Stimulated activated CD4-positive, alpha-beta T cell treated with anti-CD3 and anti-CD28 coated beads, Interleukin-12 subunit alpha, Interleukin-12 subunit beta, amount 100 ng/mL, for 4 hours (primary cell): ENCODE data around the gene LMF2.
A peak's percentile ranks its signal among the peaks of the same experiment; 100 is the strongest.

Experiments used
- DNase-seq: peaks from one replicate; pipeline ENCODE4 v3.0.0-alpha.2; 2020

LMF2 gene

DNA sequence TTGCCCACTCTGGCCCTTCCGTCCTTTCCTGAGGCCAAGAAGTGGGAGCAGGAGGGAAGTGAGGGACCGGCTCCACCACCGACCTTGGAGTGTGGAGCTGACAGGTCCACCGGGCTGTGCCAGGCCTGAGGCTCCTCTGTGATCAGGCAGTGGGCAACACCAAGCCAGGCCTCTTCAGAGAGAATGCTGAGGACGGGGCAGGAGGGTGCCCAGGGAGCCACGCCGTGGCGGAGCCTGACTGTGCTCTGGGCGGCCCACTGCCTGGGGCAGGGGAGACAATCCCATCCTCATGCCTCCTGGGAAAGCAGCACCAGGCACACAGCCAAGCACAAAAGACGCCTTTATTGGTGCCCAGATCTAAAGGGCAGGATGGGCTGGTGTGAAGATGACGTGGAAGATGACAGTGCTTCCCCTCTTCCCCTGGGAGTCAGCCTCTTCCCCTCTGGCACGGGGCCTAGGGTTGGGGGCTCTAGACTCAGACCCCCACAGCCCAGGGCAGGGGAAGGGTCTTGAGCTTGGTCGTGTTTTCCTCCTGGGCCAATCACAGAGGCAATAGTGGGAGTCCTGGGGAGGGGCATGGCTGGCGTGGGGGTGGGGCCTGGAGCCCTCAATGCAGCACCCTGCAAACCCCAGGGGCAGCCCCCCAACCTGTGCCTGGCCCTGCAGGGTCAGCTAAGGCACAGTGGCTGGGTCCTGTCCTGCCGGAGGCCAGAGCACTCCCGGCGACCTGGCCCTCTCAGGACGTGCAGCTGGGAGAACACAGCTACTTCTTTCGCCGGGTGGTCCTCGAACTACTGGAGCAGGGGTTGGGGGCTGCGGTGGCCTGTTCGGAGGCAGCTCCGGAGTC lies 4.7 kb downstream of the LMF2 start:
- no peak for DNase-seq

DNA sequence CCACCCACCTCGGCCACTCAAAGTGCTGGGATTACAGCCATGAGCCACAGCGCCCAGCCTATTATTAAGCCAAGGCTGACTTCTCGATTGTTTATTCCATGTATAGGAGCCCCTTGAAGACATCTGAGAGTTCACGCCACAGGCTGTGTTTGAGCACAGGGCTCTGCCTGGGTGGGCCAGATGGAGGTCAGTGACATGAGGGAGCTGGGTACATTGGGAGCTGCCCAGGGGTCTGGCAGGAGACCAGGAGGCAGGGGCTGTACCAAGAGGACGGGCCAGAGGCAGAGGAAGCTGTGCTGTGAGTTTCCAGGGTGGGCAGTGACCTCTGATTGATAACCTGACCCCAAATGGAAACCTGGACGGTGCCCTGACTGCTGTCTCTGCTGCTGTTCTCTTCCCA lies 5.4 kb downstream of the LMF2 start:
- DNase-seq: no peak

DNA sequence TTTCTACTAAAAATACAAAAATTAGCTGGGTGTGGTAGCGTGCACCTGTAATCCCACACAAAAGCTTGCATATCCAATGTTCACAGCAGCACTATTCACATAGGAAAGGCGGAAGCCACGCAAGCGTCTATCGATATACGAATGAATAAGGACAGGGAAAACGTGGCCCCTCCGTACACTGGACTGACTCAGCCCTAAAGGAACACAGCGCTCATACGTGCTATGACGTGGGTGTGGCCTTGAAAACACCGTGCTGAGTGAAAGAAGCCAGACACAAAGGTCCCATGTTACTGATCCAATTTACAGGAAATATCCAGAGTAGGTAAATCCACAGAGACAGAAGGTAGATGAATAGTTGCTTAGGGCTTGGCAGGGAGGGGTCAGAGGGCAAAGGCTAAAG lies 7.0 kb downstream of the LMF2 start:
- no peak for DNase-seq

DNA sequence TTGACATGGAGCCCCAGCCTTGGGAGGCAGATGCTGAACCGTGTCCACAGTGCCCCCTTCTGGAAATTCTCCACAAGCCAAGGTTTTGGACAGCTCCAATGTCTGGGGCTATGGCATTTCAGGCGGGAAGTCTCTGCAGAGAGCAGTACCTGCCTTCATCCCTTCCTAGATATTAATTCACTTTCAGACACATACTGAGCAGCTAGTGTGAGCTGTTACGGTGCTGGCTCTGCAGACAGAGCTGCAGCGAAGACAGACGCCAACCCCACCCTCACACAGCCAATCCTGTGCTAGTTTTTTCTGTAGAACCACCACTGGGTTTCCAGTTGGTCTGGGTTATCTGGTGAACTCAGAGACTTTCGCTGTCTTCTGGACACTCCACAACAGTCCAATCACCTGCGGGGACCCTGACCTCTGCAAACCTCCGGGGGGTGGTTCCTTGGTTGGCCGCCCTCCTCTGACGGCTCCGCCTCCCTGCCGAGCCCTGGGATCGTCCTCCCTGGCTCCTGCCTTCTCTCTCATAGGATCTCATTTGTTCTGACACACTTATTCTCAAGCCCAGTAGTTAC lies 9.1 kb downstream of the LMF2 start:
- peak; percentile 54 for DNase-seq

DNA sequence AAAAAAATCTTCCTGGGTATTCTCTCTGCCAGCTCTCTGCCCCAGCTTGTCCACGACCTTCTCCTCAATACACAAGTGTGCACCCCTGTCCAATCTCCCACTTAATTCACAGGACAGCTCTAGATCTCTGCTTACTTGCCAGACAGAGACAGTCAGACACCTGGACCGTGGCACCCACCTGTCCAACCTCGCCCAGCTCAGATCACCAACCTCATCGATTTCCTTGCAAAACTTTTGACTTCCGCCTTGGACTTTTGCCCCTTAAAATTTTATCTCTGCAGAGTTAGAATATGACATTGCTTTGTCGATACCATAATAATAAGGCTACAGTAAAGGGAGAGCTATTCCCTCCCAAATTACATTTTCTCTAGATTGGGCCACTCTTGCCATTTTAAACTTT lies 10.4 kb downstream of the LMF2 start:
- no peak for DNase-seq

DNA sequence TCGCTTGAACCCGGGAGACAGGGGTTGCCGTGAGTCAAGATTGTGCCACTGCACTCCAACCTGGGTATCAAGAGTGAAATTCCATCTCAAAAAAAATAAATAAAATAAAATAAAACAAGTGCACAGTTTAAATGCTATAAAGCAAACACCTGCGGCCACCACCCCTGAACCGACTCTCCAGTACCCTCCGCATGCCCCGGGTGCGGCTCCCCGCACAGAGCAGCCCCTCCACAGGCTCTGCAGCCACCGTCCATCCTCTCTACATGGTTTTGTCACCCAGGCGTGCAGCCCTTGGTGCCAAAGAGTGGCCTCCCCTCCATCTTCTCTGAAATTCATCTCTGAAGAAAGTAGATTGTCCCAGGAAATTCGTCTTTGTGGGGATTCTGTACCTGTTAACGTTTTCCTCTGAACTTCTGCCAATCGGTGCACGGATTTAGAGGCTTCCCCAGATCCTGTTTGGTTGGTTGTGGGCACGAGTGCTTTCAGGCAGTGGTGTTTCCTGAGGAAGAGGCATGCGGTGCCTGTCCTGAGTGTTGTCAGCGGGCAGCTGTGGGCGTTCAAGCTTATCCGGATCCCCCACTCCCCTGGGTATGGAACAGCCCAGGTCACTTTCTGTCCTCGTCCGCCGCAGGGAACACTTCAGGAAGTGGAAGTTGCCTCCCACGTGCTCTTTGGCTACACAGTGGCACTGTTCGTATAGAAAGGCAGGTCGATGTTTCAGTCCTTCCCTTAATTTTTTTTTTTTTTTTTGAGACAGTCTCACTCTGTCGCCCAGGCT lies 16.8 kb downstream of the LMF2 start:
- no peak for DNase-seq

DNA sequence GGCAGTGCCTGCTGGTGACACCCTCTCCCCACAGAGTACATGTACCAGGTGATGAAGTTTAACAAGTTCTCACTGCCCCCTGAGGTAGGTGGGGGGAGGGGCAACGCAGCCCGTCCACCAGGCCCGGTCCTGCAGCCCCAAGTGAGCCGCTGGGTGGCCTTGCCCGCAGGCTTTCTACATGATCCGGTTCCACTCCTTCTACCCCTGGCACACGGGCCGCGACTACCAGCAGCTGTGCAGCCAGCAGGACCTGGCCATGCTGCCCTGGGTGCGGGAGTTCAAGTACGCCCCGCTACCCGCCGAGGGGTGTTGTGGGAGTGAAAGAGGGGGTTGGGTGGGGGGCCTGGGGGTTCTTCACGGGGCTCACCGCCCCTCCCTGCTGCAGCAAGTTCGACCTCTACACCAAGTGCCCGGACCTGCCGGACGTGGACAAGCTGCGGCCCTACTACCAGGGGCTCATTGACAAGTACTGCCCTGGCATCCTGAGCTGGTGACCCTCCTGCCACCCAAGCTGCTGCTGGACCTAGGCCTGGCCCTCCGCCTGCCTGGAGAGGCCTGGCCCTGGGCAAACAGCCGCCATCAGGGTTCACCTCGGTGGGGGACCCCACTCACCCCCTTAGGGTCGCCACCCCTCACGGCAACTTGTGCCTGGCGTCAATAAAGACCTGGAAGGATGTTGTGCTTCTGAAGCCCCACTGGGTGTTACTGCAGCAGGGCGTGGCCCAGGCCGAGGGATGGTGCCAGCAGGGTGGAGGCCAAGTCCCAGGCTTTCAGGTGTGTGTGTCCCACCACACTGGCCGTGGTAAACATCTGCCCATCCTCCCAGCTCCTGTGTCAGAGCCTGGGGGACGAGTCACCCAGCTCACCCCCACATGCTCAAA lies 17.9 kb downstream of the LMF2 start:
- DNase-seq: no peak

DNA sequence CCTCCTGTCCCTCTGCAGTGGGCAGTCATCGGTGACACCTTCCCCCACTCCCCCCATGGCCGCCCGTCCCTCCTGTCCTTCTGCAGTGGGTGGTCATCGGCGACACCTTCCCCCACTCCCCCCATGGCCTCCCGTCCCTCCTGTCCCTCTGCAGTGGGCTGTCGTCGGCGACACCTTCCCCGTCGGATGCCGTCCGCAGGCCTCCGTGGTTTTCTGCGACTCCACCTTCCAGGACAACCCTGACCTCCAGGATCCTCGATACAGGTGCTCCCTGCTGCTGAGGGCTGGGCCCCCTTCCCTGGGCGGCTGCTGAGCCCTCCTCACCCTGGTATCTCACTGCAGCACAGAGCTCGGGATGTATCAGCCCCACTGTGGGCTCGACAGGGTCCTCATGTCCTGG lies 18.6 kb downstream of the LMF2 start:
- no peak for DNase-seq

DNA sequence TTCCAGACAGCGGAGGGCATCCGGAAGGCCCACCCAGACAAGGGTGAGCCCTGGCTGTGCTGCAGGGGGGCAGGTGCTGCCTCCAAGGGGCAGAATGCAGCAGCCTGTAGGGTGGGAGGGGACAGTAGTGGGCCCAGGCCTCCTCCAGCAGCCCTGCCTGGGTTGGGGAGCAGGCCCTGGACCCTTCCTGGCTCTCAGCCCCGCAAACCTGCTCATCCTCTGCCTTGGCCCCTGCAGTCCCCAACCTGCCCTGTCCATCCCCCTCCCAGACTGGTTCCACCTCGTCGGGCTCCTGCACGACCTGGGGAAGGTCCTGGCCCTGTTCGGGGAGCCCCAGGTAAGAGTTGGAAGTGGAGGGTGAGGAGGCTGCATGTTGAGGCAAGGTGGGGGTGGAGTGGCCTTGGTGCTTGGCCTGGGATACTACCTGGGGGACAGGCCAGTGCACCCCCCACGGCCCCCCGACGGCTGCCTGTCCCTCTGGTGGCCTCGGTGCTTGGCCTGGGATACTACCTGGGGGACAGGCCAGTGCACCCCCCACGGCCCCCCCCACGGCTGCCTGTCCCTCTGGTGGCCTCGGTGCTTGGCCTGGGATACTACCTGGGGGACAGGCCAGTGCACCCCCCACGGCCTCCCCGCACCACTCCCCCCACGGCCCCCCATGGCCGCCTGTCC lies 19.4 kb downstream of the LMF2 start:
- DNase-seq: no peak

DNA sequence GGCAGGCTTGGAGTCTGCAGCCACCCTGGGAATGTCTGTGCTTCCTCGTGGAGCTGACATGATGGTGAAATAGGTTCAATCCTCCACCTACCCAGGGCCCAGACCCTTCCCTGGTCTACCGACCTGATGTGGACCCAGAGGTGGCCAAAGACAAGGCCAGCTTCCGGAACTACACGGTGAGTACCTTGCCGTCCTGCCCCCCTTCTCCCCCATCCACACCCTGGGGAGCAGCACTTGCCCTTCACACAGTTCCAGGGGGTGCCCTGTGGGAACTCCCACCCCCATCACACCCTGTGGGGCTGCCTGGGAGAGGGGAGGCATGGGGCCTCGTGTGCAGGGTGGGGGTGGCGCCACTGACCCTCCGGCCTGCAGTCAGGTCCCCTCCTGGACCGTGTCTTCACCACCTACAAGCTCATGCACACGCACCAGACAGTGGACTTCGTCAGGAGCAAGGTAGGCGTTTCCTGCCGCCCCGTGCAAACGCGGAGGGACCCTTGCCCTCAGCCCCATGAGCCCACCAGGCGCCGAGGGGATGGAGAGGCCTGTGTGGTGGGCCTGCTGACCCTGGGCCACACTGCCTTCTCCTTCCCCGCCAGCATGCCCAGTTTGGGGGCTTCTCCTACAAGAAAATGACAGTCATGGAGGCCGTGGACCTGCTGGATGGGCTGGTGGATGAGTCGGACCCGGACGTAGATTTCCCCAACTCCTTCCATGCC lies 20.1 kb downstream of the LMF2 start:
- DNase-seq: no peak

DNA sequence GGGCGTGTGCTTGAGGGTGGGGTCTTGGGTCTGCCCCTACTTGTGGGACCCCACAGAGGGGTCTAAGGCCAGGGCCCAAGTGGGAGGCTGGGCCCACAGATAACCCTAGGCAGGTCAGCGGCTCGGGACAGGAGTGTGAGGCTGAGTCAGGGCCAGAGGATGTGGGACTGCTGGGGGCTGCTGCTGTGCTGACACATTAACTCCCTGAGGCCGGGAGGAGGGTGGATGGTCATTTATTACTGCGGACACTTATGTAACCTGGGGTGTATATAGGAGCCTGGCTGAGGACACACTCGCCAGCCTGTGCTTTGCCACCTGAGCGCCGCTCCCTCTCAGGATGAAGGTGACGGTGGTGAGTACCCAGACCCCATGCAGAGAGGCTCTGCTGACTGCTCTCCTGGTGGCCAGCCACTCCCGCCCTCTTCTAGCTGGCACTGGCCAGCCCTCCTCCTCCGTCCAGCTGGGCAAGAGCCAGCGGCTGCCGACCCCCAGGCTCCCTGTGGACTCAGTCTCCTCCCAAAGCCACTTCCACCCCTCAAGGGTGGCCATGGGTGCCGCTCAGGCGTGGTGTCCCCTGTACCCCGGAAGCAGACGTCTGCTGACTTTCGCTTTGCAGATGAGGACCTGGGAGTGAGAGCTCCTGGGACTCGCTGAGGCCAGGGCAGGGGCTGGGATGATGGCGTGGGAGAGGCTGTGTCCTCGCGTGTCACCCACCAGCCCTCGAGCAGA lies 20.8 kb downstream of the LMF2 start, which contains the start of gene MIOX:
TSS of gene MIOX (plus strand) at position 299 of the 729 bp plus-strand sequence. CDS start at position 338, 39 bp downstream.
- DNase-seq: no peak

DNA sequence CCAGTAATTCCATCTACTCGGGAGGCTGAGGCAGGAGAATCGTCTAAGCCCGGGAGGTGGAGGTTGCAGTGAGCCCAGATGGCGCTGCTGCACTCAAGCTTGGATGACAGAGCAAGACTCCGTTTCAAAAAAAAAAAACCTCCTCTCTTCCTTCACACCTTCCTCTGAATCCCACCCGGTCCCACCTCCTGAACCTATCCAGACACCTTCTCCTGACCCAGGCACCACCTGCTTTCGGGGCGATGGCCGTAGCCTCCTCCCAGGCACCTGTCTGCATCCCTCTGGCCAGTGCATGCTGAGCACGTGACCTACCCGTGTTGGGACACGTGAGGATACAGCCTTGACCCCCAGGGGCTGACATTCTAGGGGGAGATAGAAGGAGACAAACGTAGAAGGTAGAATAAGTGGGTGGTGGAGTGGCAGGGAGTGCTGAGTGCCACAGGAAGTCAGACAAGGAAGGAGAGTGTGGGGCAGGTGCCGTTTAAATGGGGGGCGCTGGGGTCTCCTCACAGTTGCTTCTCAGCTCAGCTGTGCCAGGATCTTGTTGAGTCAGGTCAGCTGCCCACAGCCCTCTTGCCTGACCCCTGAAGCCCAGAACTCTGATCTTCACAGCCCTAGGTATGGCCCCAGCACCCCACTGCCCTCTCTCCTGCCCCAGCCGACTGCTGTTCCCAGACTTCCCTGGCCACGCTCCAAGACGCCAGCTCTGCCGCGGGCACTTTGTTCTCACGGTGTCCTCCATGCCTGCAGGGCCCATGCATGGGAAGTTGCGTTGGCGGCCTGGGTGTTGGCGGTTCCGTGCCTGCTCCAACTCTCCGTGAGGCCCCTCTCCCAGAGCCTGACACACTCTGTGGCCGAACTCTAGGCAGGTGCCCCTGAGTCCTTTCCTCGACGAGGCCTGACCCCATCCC lies 22.0 kb downstream of the LMF2 start:
- no peak for DNase-seq

DNA sequence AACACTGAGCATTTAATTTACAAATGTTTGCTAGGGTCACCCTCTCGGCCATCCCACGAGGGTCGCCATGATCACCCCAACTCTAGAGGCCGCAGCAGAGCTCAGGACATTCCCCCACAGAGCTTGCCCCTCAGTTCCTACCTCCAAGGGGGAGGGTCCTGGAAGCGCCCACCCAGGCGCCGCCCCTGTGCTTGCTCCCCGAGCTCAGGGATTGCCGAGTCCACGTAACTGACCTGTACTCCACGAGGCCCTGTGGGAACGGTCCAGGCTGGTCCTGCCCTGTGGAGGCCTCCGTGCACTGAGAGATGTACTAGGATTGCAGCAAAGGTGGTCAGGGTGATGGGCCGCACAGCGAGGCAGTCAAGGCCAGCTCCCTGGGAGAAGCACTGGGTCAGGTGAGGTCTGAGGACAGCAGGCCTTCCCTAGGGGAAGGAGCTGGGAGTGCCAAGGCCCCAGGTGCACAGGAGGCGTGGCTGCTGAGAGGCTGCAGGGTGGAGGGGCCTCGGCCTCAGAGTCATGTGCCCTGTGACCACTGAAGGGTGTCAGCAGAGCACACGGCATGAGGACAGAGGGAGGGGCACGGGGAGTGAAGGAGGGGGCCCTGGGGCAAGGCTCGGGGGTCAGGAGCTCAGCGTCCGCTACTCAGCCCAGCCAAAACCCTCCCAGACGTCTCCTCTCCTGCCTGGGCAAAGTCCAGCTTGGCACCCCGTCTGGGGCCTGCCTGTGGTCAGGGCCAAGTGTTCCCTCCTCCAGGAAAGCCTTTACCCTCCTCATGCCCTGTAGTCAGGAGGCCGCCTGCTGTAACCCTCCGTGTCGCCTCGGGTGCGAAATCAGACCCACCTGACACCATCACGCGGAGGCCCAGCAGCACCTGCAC lies 23.3 kb downstream of the LMF2 start:
- no peak for DNase-seq

DNA sequence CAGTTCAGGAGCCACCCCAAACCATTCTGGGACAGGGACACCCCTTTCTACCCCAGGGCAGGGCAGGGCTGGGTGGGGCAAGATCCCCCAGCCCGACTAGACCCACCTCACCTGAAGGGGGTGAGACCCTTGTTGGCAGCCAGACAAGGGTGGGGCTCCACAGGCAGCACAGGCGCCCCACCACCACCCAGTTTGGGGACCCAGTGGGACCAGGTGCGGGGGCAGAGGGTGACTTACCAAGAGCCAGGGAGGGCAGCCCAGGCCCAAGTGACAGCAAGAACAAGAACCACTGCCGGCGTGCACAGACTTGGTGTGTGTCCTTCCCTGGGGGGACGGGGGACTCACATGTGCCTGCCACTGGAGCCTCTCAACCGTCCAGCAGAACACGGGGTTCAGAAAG lies 23.9 kb downstream of the LMF2 start:
- no peak for DNase-seq

DNA sequence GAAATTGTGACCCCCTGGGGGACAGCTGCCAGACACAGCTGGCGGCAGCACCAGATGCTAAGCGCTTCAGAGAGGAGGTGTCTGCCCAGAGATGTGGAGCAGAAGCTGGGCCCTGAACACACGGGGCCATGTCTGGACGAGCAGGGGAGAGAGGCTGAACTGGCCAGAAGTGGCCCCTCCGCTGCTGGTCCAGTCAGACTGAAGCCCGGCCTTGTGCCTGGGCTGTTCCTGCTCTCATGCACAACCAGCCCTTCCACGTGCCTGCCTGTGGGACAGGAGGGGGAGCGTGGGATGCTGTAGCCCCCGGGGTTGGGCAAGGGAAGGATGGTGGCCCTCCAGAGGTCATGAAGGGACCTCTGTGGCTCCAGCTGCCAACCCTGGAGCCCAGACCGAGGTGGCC lies 24.4 kb downstream of the LMF2 start:
- DNase-seq: no peak

DNA sequence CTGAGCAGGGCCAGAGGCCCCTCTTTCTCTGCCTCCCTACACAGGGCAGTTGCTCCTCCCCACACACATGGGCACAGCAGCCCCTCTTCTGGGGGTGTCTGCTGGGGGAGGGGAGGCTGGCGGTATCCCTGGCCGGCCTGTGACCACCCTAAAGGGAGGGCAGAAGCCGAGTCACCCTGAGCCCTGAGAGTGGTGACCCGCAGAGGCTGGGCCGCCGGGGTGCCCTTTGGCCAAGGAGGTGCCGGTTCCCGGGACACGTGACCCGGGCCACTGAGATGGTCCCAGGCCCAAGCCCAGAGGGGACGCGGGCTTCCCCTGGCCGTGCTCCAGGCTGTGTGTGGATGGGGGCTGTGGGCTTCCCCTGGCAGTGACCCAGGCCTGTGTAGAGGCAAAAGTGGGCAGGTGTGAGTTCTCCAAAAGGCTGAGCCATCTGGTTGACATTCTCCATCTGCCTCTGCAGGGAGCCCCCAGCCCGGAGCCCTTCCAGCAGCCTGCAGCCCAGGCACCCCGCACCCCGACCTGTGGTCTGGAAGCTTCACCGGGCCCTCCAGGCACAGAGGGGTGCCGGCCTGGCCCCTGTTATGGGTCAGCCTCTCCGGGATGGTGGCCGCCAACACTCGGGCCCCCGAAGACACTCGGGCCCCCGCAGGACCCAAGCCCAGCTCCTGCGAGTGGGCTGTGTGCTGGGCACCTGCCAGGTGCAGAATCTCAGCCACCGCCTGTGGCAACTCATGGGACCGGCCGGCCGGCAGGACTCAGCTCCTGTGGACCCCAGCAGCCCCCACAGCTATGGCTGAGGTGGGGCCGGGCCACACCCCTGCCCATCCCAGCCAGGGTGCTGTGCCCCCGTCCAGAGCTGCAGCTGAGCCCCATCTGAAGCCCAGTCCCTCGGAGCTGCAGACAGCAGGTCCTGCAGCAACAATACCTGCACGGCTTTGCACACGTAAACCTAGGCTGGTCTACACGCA lies 25.1 kb downstream of the LMF2 start:
- no peak for DNase-seq

DNA sequence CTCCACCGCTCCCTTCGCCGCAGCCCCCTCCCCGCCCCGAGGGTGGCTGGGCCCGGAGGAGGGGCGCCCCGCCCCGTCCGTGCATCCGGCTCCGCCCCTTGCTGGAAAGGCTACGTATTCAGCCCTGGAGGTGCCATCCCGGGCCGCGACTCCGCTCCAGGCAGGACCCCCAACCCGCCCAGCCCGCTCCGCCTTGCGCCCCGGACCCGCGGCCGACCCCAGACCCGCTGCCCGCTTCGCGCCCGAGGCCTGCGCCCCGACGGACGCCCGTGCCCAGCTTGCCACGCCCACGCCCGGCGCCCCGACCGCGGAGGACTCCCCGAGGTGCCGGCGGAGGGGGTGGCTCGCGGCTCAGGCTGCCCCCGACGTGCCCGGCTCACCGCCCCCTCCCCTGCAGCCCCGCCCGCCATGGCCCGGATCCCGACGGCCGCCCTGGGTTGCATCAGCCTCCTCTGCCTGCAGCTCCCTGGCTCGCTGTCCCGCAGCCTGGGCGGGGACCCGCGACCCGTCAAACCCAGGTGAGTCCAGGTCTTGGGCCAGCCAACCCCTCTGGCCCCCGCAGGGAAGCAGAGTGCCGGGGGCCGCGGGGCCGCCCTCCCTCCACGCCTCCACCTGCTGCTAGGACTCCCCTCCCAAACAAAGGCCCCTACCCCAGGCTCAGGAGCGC lies 25.9 kb downstream of the LMF2 start, which contains the start of gene ADM2:
TSS of gene ADM2 (plus strand) at position 104 of the 667 bp plus-strand sequence. CDS start at position 409, 305 bp downstream.
- peak; percentile 67 for DNase-seq
